Psoas muscle (tissue), 8 donors: ENCODE results near the gene COX4I2. TPM values are rescaled to one million over a fixed set of nuclear protein-coding genes. Genes with fewer than 3 reads are reported as not detected.
"Not testable (repeated sequence)": the region's sequence is repeated elsewhere in the genome, so short reads cannot be mapped to it uniquely, and the experiment has no call there.

ENCODE experiments used
- ATAC-seq, 4 donors: fragments of 200-7000 bp; cut with Tn5 transposase; one replicate each; pipeline ENCODE4 v1.9.1; 2020; ENCODE audit warnings: moderate library complexity in 3 of 4, mild to moderate bottlenecking in 2 of 4
- DNase-seq, 2 donors: peaks; one replicate each; pipeline ENCODE4 v3.0.0-alpha.2; 2020
- H3K27ac ChIP-seq: fragments of 200-600 bp; one replicate; pipeline ENCODE4 v1.8.0; 2022
- H3K27me3 ChIP-seq, 3 donors: fragments of 200-600 bp in 1 of 3; one replicate each; pipeline versions ENCODE4 v1.6.1 to v1.8.0; 2013 to 2022; ENCODE audit warnings: low read length in 2 of 3, mild to moderate bottlenecking in 2 of 3, moderate library complexity in 1 of 3; ENCODE audit not compliant: insufficient read depth in 3 of 3
- H3K36me3 ChIP-seq, 2 donors: fragments of 200-600 bp in 1 of 2; one replicate each; pipeline versions ENCODE4 v1.6.1 to v1.8.0; 2013 to 2022; ENCODE audit warnings: low read depth in 1 of 2, mild to moderate bottlenecking in 1 of 2, moderate library complexity in 1 of 2; ENCODE audit not compliant: insufficient read depth in 1 of 2
- H3K4me1 ChIP-seq: fragments of 200-600 bp; one replicate; pipeline ENCODE4 v1.8.0; 2022
- H3K4me3 ChIP-seq: fragments of 200-600 bp; one replicate; pipeline ENCODE4 v1.8.0; 2022; ENCODE audit warnings: mild to moderate bottlenecking
- H3K9me3 ChIP-seq: fragments of 200-600 bp; one replicate; pipeline ENCODE4 v1.8.0; 2022
- WGBS, 3 donors: extraction: QIAGEN DNeasy Blood & Tissue Kit; methylation state at CpG; one replicate each; pipeline versions ENCODE4 v1.1.6 to v1.1.7; 2013; 5-methylcytosine and 5-hydroxymethylcytosine counted together
- intact Hi-C, 2 donors: fragments of 100-400 bp; cut with DNase I; formaldehyde crosslinking; loops; one replicate each; pipeline versions ENCODE4 v1.11.0 to v1.14.2; 2022
- polyA plus RNA-seq, 3 donors: library from polyadenylated mRNA; stranded (reverse); fragments of 200-250 nt; gene quantifications; one replicate each; pipeline ENCODE4 v1.2.3, GENCODE V29; 2013
- total RNA-seq, 4 donors: library from RNA; stranded (reverse); fragmentation: NEBNext Ultra II Directional in 2 of 4; extraction: Animal tissue kit (Norgen Biotek cat#: 25700) in 2 of 4; gene quantifications; one replicate each; pipeline versions ENCODE4 v1.2.1 to v1.2.4, GENCODE V29; 2021 to 2023
- TF ChIP-seq, protein P1 (sequence below): fragments of 200-600 bp; IDR thresholded peaks from one replicate; pipeline ENCODE4 v1.8.0; 2022; ENCODE audit warnings: antibody characterized with exemption
- donor health status: healthy with polysubstance abuse.
- donor health status: DM: no; HTN: no; CAD: no; lungs with moderate emphysema.
- donor health status: Bipolar disorder and iron deficiency.
- donor health status: healthy.
- donor health status: DM: yes; HTN: yes; CAD: no.
- donor health status: DM: no; HTN: no; CAD: no.
- donor health status: DM: no; HTN: no; CAD: no.
- donor health status: DM: yes; HTN: yes; CAD: no.

COX4I2 gene
- total and polyA plus RNA-seq, 7 donors: 3.5 to 13.2 (median 7.0) TPM

- Histone ChIP-seq H3K9me3 (no peaks in the 10 kb centered on the region), H3K4me1 (peaks cover 57% of the 10 kb centered on the region), H3K36me3 (peaks cover 7 to 29% of the 10 kb centered on the region in 2 donors), H3K27me3 (no peaks in the 10 kb centered on the region), H3K27ac (peak overlapping the region; percentile 21), H3K4me3 (no peak overlapping the region)
- 51 to 57% (median 56%) methylated on average over 7 of the region's 7 CpGs for WGBS, 3 donors
- intact Hi-C loops: loop anchor here in 1 of 2 donors (10.0 kb wide), 1 partner anchor 158 kb away; no protein-coding TSS in a partner anchor
- peak; percentile 40 to 68 for DNase-seq
- TF ChIP-seq, protein P1, sequence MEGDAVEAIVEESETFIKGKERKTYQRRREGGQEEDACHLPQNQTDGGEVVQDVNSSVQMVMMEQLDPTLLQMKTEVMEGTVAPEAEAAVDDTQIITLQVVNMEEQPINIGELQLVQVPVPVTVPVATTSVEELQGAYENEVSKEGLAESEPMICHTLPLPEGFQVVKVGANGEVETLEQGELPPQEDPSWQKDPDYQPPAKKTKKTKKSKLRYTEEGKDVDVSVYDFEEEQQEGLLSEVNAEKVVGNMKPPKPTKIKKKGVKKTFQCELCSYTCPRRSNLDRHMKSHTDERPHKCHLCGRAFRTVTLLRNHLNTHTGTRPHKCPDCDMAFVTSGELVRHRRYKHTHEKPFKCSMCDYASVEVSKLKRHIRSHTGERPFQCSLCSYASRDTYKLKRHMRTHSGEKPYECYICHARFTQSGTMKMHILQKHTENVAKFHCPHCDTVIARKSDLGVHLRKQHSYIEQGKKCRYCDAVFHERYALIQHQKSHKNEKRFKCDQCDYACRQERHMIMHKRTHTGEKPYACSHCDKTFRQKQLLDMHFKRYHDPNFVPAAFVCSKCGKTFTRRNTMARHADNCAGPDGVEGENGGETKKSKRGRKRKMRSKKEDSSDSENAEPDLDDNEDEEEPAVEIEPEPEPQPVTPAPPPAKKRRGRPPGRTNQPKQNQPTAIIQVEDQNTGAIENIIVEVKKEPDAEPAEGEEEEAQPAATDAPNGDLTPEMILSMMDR: no peak
- ATAC-seq: no peak
These were observed 28.7 kb downstream of the COX4I2 start for GRCh38 chr20:31666258-31667042.

DNA sequence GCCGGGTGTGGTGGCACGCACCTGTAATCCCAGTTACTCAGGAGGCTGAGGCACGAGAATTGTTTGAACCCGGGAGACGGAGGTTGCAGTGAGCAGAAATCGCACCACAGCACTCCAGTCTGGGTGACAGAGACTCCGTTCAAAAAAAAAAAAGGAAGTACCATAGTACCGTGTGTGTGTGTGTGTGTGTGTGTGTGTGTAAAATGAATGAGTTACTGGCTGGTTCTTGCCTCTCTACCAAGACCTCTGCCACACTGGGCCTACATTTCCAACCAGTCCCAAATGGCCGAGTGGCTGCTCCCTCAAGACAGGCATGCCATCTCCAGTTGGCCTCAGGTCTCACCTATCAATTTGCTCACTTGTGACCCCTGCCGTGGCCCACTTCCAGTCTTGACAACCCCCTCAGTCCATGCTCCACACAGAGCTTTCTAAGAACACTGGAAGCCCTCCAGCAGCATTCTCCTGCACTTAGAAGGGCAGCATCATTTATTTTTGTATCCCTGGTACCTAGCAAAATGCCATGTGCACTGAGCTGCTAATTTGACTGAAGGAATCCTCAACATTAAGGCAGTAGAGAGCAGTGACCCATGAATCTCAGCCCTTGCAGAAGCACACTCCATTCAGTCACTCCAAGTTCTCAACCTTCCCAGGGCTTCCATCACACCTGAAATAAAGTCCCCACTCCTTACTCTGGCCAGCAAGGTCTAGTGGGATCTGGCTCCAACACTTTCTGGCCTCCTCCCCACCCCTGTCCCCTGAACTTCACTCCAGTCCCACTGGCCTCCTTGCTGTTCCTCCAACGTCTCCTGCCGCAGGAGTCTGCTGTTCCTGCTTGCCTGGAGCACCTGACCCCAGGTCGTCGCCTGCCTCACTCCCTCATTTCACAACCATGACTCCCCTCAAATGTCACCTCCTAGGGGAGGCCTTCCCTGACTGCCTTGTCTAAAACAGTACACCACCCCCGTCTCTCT, 29.9 kb downstream of the COX4I2 start:
- peaks cover 7 to 29% of the 10 kb centered on the region in 2 donors for H3K36me3 ChIP-seq
- H3K9me3 ChIP-seq: no peaks in the 10 kb centered on the region
- WGBS, 3 donors: 64 to 85% (median 77%) methylated on average over 14 to 15 of the region's 15 CpGs
- no peak overlapping the region for H3K4me3 ChIP-seq
- no peaks in the 10 kb centered on the region for H3K27me3 ChIP-seq
- intact Hi-C loops: loop anchor here in 1 of 2 donors (10.0 kb wide), 1 partner anchor 157 kb away; no protein-coding TSS in a partner anchor
- TF ChIP-seq, protein P1: no peak
- H3K4me1 ChIP-seq: peaks cover 68% of the 10 kb centered on the region
- ATAC-seq (no peak), DNase-seq (no peak)
- peak overlapping the region; percentile 94 for H3K27ac ChIP-seq

DNA sequence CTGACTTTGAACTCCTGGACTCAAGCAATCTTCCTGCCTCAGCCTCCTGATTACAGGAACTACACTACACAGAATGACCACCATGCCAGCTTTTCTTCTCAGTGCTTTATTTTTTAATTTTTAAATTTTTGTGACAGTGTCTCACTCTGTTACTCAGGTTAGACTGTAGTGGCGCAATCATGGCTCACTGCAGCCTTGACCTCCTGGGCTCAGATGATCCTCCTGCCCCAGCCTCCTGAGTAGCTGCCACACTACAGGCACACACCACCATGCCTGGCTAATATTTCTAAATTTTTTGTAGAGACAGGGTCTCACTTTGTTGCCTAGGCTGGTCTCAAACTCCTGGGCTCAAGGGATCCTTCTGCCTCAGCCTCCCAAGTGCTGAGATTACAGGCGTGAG, 31.2 kb downstream of the COX4I2 start:
- Histone ChIP-seq H3K27ac (peak overlapping the region; percentile 94), H3K4me1 (peaks cover 82% of the 10 kb centered on the region), H3K36me3 (peaks cover 7 to 24% of the 10 kb centered on the region in 2 donors)
- not testable (repeated sequence) for DNase-seq, H3K9me3 ChIP-seq, H3K4me3 ChIP-seq, H3K27me3 ChIP-seq, ATAC-seq
- intact Hi-C loops: loop anchor here in 1 of 2 donors (10.0 kb wide), 1 partner anchor 156 kb away; no protein-coding TSS in a partner anchor
- 94 to 99% (median 95%) methylated on average over 2 of the region's 2 CpGs for WGBS, 3 donors

- ATAC-seq: peak in 3 of 4 donors; percentile 13 to 23 (median 16)
- 22 to 44% (median 27%) methylated on average over 3 of the region's 3 CpGs for WGBS, 3 donors
- Histone ChIP-seq H3K36me3 (peaks cover 11 to 15% of the 10 kb centered on the region in 2 donors), H3K9me3 (no peaks in the 10 kb centered on the region), H3K27ac (peak overlapping the region; percentile 94), H3K4me3 (peak overlapping the region; percentile 8), H3K4me1 (peaks cover 88% of the 10 kb centered on the region), H3K27me3 (no peaks in the 10 kb centered on the region)
- DNase-seq: no peak
- TF ChIP-seq, protein P1: no peak
- intact Hi-C loops: loop anchor here in 1 of 2 donors (10.0 kb wide), 1 partner anchor 155 kb away; no protein-coding TSS in a partner anchor
These were observed 32.2 kb downstream of the COX4I2 start for GRCh38 chr20:31669876-31670275.
